ENCODE results near the gene CFAP53. TPM values are rescaled to one million over a fixed set of nuclear protein-coding genes. Genes with fewer than 3 reads are reported as not detected.

Gene CFAP53
- total RNA-seq, 1 experiment from 2014 or later, result not detected

DNA sequence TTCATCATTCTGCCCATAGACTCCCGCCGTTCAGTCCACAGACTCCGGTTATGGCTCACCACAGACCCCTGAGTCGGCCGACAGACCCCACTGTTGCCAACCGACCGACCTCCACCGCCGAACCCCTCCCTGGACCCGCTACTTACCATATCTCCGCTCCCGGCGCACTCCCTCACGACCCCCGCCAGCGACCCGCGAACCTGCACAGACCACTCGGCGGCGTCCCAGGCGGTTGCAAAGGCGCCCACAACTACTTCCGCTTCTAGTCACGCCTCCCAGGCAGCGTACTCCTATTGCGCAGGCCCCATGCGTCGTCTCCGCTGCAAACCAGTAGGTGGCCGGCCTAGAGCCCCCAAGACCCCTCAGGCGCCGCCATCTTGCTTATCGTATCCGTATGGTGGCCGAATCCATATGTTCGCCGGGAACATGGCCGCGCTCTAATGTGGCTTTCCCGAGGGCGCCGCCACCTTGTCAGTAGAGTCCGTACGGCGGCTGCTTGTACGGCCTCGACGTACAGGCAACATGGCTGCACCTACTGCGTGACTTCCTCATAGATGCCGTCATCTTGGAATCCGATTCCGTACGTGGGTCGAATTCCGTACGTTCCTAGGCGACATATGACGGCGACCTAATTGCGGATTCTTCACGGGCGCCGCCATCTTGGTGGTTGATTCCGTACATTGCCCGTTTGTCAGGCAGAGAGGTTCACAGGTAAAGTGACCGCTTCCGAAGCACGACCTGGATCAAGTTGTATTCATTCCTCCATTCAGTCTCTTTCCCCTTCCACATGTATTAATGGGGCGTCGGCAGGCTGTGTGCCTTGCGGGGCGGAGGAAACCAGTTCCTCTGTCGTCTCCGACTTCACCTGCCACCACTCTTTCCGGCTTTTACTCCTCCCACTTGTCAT is 21.4 kb upstream of the CFAP53 start, which contains the start of gene CXXC1:
Gene CXXC1 (minus strand): TSS at position 252 of the 907 bp plus-strand sequence. CDS start 103 bp downstream, at position 149.
- DNase-seq (ENCODE audit: low read depth), result peak; percentile 99

GRCh38 chr18:50287028-50287440 is 20.7 kb upstream of the CFAP53 start:
- DNase-seq (ENCODE audit: low read depth), result peak; percentile 10

GRCh38 chr18:50286391-50287027 is 20.2 kb upstream of the CFAP53 start:
- DNase-seq (ENCODE audit: low read depth), result peak; percentile 56

DNA sequence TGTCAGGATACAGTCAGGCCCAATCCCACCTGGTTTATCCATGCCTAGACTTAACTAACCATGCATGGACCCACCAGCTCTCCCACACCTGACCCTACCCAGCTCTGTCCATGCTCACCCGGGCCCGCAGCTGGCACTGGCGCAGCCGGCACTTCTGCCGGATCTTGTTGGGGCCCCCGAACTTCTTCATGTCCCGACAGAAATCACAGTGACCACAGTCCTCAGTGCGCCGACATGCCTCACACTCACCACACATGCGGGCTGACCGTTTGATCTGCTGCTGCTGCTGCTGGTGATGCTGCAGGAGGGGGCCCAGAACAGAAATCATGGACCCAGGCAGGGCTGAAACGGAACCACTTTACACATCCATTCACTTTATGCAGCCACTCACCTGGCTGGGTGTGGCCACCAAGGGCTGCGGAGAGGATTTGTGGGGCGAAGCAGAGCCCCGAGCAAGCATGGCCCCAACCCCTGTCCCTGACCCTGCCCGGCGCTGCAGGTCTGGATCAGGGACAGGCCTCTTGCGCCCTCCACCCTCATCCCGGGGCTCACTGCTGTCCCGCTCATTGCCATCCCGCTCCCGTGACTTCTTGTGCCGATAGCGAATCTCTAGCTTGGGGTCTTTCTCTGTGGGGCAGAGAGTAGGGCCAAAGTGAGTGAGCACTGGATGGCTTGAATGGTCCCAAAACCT is 19.5 kb upstream of the CFAP53 start:
- no peak for DNase-seq (ENCODE audit: low read depth)

GRCh38 chr18:50285071-50285470 is 18.8 kb upstream of the CFAP53 start:
- DNase-seq (ENCODE audit: low read depth), result no peak

DNA sequence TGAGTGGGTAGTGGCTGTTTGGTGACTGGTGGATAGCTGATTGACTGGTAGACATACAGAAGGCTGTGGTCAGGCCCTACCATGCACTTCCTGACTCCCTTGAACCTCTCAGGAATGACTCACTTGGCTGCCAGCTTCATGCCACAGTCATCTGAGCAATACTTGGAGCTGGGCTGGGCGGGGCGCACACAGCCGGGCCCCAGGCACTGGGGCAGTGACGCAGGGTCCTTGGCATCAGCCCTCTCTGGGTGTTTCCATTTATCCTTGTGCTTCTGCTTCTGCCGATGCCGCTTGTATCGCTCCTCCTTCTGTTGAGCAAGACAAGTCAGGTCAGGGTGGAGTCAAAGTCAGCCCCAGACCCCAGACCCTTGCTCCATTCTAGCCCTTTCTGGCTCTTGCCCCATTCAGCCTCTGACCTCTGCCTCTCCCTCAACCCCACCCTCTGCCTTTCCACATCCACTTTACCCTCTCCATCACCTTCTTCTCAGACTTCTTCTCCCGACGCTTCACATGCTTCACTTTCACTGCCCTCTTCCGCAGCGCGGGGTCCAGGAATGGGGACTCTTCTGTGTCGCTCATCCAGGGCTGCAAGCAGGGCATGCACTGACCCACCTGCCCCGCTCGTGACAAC is 18.1 kb upstream of the CFAP53 start:
- DNase-seq (ENCODE audit: low read depth), result peak; percentile 27

GRCh38 chr18:50283469-50284209 is 17.3 kb upstream of the CFAP53 start:
- DNase-seq (ENCODE audit: low read depth), result no peak

GRCh38 chr18:50282521-50283335 is 16.4 kb upstream of the CFAP53 start:
- DNase-seq (ENCODE audit: low read depth), result no peak

DNA sequence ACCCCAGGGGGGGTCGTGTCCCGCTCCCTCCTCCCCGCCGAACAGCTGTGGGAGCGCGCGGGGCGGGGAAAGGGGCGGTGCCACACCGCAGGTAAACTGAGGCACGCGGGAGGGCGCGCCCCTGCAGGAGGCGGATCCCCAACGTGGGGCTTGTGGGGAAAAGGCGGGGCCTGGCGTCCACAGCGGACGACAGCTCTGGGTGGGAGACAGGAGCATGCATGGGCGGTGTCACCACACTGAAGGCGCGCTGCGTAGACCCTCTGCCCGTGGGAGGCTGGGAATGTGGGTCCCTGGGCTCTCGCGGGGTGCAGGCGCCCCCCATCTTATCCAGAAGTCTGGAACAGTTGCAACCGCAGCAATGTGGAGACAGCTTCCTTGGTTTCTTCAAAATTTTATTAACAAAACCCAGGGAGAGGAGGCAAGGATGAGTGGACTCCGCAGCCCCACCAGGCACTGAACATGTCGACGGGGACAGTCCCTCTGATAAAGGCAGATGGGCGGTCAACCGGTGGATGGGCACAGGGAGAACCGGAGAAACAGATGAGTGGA is 15.8 kb upstream of the CFAP53 start:
- no peak for DNase-seq (ENCODE audit: low read depth)

- peak; percentile 97 for DNase-seq (ENCODE audit: low read depth)
These were observed 15.1 kb upstream of the CFAP53 start, which contains the start of gene MBD1 for GRCh38 chr18:50281295-50281971. MBD1 (minus strand) TSS chr18:50281523; CDS start chr18:50279992, 1,531 bp downstream.

GRCh38 chr18:50280707-50281294 is 14.5 kb upstream of the CFAP53 start:
- peak; percentile 9 for DNase-seq (ENCODE audit: low read depth)

- no peak for DNase-seq (ENCODE audit: low read depth)
These were observed 13.5 kb upstream of the CFAP53 start for GRCh38 chr18:50279752-50280151.

GRCh38 chr18:50277942-50278341 is 11.6 kb upstream of the CFAP53 start:
- peak; percentile 76 for DNase-seq (ENCODE audit: low read depth)

- no peak for DNase-seq (ENCODE audit: low read depth)
These were observed 10.2 kb upstream of the CFAP53 start for GRCh38 chr18:50276452-50276851.

GRCh38 chr18:50275503-50276036 is 9.3 kb upstream of the CFAP53 start:
- no peak for DNase-seq (ENCODE audit: low read depth)

- no peak for DNase-seq (ENCODE audit: low read depth)
These were observed 8.6 kb upstream of the CFAP53 start for GRCh38 chr18:50274941-50275340.

- DNase-seq (ENCODE audit: low read depth), result no peak
These were observed 7.7 kb upstream of the CFAP53 start for GRCh38 chr18:50274044-50274442.

Data from LHCN-M2 (cell line).